ENCODE measurements around the gene PIAS4. TPM values are rescaled to one million over a fixed set of nuclear protein-coding genes. Genes with fewer than 3 reads are reported as not detected.

The PIAS4 gene
- total and polyA plus RNA-seq, 9 donors, result 14.7 to 26.2 (median 23.6) TPM

DNA sequence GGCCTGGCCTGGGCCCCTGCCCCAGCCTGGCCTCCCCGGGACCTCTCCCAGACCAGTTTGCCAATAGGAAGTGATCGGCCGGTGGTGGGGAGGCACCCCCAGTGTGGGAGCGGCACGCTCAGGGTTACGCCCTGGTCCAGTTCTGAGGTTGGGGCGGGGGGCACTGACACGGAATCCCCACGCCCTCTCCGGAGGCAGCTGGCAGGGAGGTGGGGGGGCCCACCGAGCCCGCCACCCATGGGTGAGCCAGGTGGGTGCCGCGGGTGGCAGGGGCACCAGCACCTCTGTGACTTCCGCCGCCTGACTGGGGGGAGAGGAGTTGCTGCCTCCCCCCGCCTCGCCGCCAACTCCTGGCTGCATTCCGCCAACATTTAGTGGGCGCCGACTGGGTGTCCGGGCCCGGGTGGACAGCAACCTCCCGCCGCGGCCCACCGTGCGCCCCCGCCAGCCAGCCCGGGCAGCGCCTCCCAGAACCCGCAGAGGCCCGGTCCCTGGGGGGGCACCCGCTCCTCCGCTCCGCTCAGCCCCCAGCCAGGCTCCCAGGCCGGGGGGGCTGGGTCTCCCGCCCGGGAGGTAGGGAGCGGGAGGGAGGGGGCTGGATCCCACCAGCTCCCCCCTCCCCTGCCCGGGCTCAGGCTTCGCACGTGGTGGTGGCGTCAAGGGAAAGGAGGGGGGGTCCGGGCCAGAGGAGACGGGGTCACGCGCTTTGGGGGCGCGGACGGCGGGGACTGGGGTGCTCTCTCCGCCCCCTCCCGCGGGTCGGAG lies 57.1 kb downstream of the PIAS4 start:
- H3K27ac ChIP-seq (ENCODE audit: low read length), result peak overlapping the region; percentile 86
- peak; percentile 76 for DNase-seq
- no peaks in the 10 kb centered on the region for H3K9me3 ChIP-seq (replicated peaks; ENCODE audit: control insufficient read depth, low read depth, low read length)
- 1% methylated on average over 35 of the region's 57 CpGs for WGBS (ENCODE audit: insufficient coverage)
- peaks cover 59% of the 10 kb centered on the region for H3K4me1 ChIP-seq (ENCODE audit: control insufficient read depth, insufficient read depth, low read length)
- H3K4me3 ChIP-seq (ENCODE audit: low read length), result peak overlapping the region; percentile 62
- peaks cover 21% of the 10 kb centered on the region for H3K36me3 ChIP-seq (ENCODE audit: control insufficient read depth, insufficient read depth, low read length)
- peaks cover 6% of the 10 kb centered on the region for H3K27me3 ChIP-seq (ENCODE audit: control insufficient read depth, insufficient read depth, low read length)

DNA sequence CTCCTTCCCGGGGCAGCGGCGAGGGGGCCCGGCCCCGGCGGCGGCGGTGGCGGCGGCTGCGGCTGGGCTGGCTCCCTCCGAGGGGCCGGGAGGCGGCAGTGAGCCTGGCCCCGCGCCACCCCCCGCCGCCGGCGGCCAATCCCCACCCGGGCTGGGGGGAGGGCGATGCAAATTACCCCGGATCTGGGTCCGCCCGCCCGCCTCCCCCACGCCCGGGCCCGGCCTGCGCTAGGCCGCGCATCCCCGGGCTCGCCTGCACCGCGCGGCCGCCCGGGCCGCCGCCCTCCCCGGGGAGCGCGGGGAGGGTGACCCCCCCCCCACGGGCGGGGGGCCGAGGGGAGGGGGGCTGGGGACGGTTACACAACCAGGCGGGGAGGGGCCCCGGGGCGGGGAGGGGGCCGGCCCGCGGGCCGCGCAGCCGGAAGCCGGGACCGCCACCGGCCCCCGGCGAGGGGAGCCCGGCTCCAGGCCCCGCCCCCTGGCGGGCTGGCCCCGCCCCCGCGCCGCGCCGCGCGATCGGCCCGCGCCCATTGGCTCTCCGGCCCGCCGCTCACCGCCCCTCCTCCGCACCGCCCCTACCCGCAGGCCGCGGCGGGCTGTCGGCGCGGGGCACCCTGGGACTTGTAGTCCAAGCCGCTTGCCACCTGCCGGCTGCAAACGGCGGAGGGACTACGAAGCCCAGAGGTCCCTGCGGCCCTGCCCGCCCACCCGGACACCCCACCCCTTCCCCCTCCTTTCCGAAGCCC lies 58.1 kb downstream of the PIAS4 start:
- peaks cover 50% of the 10 kb centered on the region for H3K4me1 ChIP-seq (ENCODE audit: control insufficient read depth, insufficient read depth, low read length)
- peak; percentile 99 for DNase-seq
- H3K27me3 ChIP-seq (ENCODE audit: control insufficient read depth, insufficient read depth, low read length), result peaks cover 6% of the 10 kb centered on the region
- WGBS (ENCODE audit: insufficient coverage), result 1% methylated on average over 40 of the region's 98 CpGs
- no peak overlapping the region for H3K27ac ChIP-seq (ENCODE audit: low read length)
- H3K4me3 ChIP-seq (ENCODE audit: low read length), result peak overlapping the region; percentile 95
- H3K9me3 ChIP-seq (replicated peaks; ENCODE audit: control insufficient read depth, low read depth, low read length), result no peaks in the 10 kb centered on the region
- peaks cover 20% of the 10 kb centered on the region for H3K36me3 ChIP-seq (ENCODE audit: control insufficient read depth, insufficient read depth, low read length)

DNA sequence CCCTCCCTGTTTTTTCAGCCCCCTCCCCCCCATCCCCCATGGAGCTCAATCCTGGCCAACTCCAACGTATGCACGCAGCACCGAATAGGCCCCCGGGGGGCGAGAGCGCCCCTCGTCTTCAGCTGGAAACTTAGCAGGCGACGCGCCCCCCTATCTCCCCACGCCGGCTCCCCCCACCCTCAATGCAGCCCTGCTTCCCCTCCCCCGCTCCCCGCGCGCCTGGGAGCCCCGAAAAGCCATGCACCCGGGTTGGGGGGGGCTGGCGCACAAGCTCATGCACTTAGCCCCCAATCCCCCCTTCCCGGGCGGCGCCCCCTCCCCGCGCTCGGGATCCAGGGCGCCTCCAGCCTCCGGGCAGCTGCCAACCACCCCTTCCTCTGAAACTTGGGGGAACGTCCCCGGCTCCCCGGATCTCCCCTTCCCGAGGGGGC lies 58.7 kb downstream of the PIAS4 start:
- Histone ChIP-seq H3K27me3 (ENCODE audit: control insufficient read depth, insufficient read depth, low read length) (peaks cover 6% of the 10 kb centered on the region), H3K9me3 (replicated peaks; ENCODE audit: control insufficient read depth, low read depth, low read length) (no peaks in the 10 kb centered on the region), H3K4me3 (ENCODE audit: low read length) (peak overlapping the region; percentile 95), H3K4me1 (ENCODE audit: control insufficient read depth, insufficient read depth, low read length) (peaks cover 44% of the 10 kb centered on the region), H3K27ac (ENCODE audit: low read length) (peak overlapping the region; percentile 94), H3K36me3 (ENCODE audit: control insufficient read depth, insufficient read depth, low read length) (peaks cover 19% of the 10 kb centered on the region)
- 0% methylated on average over 21 of the region's 31 CpGs for WGBS (ENCODE audit: insufficient coverage)
- DNase-seq, result no peak

DNA sequence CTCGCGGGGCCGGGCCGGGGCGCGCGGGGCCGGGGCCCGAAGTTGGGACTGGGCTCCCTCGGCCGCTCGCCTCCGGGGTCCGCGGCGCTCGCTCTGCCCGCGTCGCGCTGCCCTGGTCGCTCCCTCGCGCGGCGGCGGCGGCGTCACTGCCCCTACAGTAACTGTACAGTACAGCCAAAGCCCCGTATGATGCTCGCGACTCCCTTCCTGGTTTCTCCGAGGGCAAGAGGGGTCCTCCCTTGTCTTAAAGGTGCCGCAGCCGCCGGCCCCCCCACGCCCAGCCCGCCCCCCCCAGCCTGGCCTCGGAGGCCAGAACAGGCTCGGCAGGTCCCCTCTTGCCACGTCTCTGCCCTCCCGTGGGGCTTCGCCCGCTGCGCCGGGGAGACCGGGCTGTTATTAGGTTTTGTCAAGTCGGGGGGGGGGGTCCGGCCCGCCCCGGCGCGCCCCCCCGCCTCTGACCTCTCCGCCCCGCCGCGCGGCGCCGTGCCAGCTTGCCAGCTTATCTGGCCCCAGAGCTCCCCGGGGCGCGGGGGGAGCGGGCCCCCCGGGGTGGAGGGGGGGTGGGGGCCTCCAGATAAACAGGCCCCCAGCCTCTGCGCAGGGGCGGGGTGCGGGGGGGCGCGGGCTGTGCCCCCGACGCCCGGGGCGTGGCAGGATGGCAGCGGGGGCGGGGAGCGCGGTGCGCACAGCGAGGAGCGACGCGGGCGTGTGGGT lies 59.3 kb downstream of the PIAS4 start, which contains the start of gene ZBTB7A:
TSS of gene ZBTB7A (minus strand) at position 218 of the 714 bp plus-strand sequence. CDS start 11,667 bp downstream, outside the sequence.
- peaks cover 38% of the 10 kb centered on the region for H3K4me1 ChIP-seq (ENCODE audit: control insufficient read depth, insufficient read depth, low read length)

DNA sequence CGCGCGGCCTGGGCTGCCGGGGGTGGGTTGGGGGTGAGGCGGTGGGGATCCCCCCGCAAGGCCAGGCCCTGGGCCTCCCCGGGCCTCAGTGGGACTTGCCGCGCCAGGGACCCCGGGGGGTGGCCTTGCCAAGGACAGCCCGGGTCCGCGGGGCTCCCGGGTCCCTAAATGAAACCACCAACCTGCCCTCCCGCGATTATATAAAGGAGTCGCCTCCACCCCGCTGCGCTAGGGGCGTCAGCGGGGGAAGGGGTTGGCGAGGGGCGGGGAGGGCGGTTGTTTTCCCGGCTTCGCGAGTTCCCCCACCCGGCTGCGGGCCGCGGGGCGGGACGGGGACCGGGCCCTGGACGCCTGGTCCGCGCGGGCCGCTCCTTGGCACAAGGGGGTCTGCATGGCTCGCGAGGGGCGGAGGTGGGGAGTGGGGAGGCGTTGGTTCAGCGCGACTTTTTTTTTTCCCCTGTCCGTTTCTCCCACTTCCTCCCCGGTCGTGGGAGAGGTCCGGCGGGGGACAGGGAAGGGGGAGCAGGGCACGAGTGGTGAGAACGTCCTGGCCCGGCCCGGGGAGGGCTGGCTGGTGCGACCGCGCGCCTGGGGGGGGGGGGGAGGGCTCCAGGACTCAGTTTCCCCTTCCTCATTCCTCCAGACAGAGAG lies 60.0 kb downstream of the PIAS4 start:
- peak; percentile 67 for DNase-seq
- H3K4me1 ChIP-seq (ENCODE audit: control insufficient read depth, insufficient read depth, low read length), result peaks cover 31% of the 10 kb centered on the region
- H3K36me3 ChIP-seq (ENCODE audit: control insufficient read depth, insufficient read depth, low read length), result peaks cover 9% of the 10 kb centered on the region
- 0% methylated on average over 18 of the region's 58 CpGs for WGBS (ENCODE audit: insufficient coverage)
- H3K9me3 ChIP-seq (replicated peaks; ENCODE audit: control insufficient read depth, low read depth, low read length), result no peaks in the 10 kb centered on the region
- H3K4me3 ChIP-seq (ENCODE audit: low read length), result peak overlapping the region; percentile 58
- H3K27me3 ChIP-seq (ENCODE audit: control insufficient read depth, insufficient read depth, low read length), result peaks cover 6% of the 10 kb centered on the region
- peak overlapping the region; percentile 74 for H3K27ac ChIP-seq (ENCODE audit: low read length)

More for the DNA sequence above, 59.3 kb downstream of the PIAS4 start, which contains the start of gene ZBTB7A:
- peaks cover 13% of the 10 kb centered on the region for H3K36me3 ChIP-seq (ENCODE audit: control insufficient read depth, insufficient read depth, low read length)
- 0% methylated on average over 39 of the region's 85 CpGs for WGBS (ENCODE audit: insufficient coverage)
- peak; percentile 93 for DNase-seq
- H3K27me3 ChIP-seq (ENCODE audit: control insufficient read depth, insufficient read depth, low read length), result peaks cover 6% of the 10 kb centered on the region
- H3K27ac ChIP-seq (ENCODE audit: low read length), result peak within 1 kb of the TSS; percentile 94
- no peaks in the 10 kb centered on the region for H3K9me3 ChIP-seq (replicated peaks; ENCODE audit: control insufficient read depth, low read depth, low read length)
- peak within 1 kb of the TSS; percentile 95 for H3K4me3 ChIP-seq (ENCODE audit: low read length)

DNA sequence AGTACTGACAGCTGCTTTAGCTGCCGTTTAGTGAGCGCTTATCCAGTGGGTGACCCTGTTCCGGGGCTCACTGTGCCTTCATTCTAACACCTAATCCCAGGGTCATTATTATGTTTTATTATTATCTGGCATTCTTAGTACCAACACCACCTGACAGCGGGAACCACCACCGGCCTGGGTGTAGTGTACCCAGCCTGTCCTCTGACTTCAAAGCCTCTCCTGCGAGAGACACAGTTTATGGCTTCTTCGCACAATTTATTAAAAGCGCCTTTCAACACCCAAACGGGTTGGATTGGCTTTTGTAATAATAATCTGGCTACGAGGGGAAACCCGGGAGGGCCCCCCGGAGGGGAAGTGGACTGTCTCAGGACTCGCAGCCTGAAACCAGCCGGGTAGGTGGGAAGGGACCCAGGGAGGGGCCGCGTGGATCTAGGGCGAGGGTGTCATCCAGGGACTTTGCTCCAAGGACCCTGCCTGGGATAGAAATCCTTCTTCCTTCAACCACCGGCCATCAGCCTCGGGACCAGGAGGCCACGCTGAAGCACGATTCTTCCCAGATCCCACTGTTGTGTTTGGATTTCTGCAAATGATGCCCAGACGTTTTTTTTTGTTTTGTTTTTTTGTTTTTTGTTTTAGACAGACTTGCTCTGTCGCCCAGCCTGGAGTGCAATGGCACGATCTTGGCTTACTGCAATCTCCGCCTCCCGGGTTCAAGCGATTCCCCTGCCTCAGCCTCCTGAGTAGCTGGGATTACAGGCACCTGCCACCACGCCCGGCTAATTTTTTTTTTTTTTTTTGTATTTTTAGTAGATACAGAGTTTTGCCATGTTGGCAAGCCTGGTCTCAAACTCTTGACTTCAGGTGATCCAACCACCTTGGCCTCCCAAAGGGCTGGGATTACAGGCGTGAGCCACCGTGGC lies 60.8 kb downstream of the PIAS4 start:
- Histone ChIP-seq H3K9me3 (replicated peaks; ENCODE audit: control insufficient read depth, low read depth, low read length) (no peaks in the 10 kb centered on the region), H3K36me3 (ENCODE audit: control insufficient read depth, insufficient read depth, low read length) (peaks cover 2% of the 10 kb centered on the region), H3K27ac (ENCODE audit: low read length) (peak overlapping the region; percentile 74), H3K4me3 (ENCODE audit: low read length) (peak overlapping the region; percentile 58), H3K27me3 (ENCODE audit: control insufficient read depth, insufficient read depth, low read length) (peaks cover 6% of the 10 kb centered on the region), H3K4me1 (ENCODE audit: control insufficient read depth, insufficient read depth, low read length) (peaks cover 23% of the 10 kb centered on the region)
- DNase-seq, result peak; percentile 13
- WGBS (ENCODE audit: insufficient coverage), result 0% methylated on average over 5 of the region's 31 CpGs

DNA sequence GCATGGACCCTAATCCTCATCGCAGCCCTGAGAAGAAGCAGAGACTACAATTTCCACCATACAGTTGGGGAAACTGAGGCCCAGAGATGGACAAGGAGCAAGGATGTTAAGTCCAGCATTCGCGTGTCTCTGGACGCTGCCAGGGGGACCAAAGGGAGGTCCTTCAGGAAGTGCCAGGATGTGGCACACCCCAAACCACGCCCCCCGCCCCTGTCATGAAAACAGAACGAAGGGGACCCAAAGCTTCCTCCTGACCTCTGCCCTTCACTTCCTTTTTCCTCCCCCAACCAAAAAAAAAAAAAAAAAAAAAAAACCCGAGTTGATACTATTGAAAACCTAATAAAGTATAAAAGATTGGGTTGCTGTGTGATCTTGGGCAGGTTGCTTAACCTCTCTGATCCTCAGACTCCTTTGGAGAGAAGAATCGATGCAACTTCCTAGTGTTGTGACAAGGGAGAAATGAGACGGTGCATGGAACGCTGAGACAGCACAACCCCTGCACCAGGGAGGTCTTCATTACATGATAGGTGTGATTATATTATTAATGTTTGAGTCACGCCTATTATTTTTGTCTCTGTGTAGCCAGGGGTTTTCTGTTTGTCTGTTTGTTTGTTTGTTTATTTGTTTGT lies 61.9 kb downstream of the PIAS4 start:
- Histone ChIP-seq H3K9me3 (replicated peaks; ENCODE audit: control insufficient read depth, low read depth, low read length) (no peaks in the 10 kb centered on the region), H3K36me3 (ENCODE audit: control insufficient read depth, insufficient read depth, low read length) (no peaks in the 10 kb centered on the region), H3K27ac (ENCODE audit: low read length) (no peak overlapping the region), H3K4me3 (ENCODE audit: low read length) (no peak overlapping the region), H3K27me3 (ENCODE audit: control insufficient read depth, insufficient read depth, low read length) (peaks cover 6% of the 10 kb centered on the region), H3K4me1 (ENCODE audit: control insufficient read depth, insufficient read depth, low read length) (peaks cover 12% of the 10 kb centered on the region)
- 48% methylated on average over 5 of the region's 12 CpGs for WGBS (ENCODE audit: insufficient coverage)
- DNase-seq, result no peak

DNA sequence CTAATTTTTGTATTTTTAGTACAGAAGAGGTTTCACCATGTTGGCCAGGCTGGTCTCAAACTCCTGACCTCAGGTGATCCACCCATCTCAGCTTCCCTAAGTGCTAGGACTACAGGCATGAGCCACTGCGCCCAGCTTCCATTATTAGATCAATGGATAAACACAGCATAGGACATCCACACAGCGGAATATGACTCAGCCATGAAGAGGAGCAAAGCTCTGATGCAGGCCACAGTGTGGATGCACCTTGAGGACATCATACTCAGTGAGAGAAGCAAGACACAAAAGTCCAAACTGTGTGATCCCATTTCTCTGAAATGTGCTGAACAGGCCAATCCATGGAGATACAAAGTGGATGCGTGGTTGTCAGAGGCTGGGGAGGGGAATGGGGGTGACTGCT lies 64.1 kb downstream of the PIAS4 start:
- WGBS (ENCODE audit: insufficient coverage), result 100% methylated on average over 2 of the region's 3 CpGs
- H3K9me3 ChIP-seq (replicated peaks; ENCODE audit: control insufficient read depth, low read depth, low read length), result no peaks in the 10 kb centered on the region
- no peaks in the 10 kb centered on the region for H3K36me3 ChIP-seq (ENCODE audit: control insufficient read depth, insufficient read depth, low read length)

More for the DNA sequence above, 64.1 kb downstream of the PIAS4 start:
- no peak overlapping the region for H3K27ac ChIP-seq (ENCODE audit: low read length)
- no peak for DNase-seq
- H3K4me1 ChIP-seq (ENCODE audit: control insufficient read depth, insufficient read depth, low read length), result peaks cover 9% of the 10 kb centered on the region
- peaks cover 6% of the 10 kb centered on the region for H3K27me3 ChIP-seq (ENCODE audit: control insufficient read depth, insufficient read depth, low read length)
- H3K4me3 ChIP-seq (ENCODE audit: low read length), result no peak overlapping the region

All from muscle of leg (tissue), 11 donors.